Right lobe of liver (tissue), 6 donors: ENCODE data around the gene ATP13A1. TPM values are rescaled to one million over a fixed set of nuclear protein-coding genes. Genes with fewer than 3 reads are reported as not detected.
"Not testable (repeated sequence)": the region's sequence is repeated elsewhere in the genome, so short reads cannot be mapped to it uniquely, and the experiment has no call there.

Experiments used
- ATAC-seq, 4 donors: fragments of 200-7000 bp; cut with Tn5 transposase; one replicate each; pipeline ENCODE4 v1.9.1; 2020; ENCODE audit warnings: mild to moderate bottlenecking in 4 of 4, moderate library complexity in 4 of 4
- DNase-seq, 3 donors: peaks; one replicate each; pipeline ENCODE4 v3.0.0-alpha.2; 2020
- H3K27ac ChIP-seq, 3 donors: fragments of 200-600 bp; one replicate each; pipeline ENCODE4 v1.8.0; 2022
- H3K27me3 ChIP-seq, 2 donors: fragments of 200-600 bp; one replicate each; pipeline ENCODE4 v1.8.0; 2022
- H3K36me3 ChIP-seq, 4 donors: fragments of 200-600 bp; sonication (generic) in 1 of 4; one replicate each; pipeline versions ENCODE4 v1.5.1 to v1.8.0; 2017 to 2022; ENCODE audit warnings: control low read depth in 1 of 4
- H3K4me1 ChIP-seq, 4 donors: fragments of 200-600 bp; sonication (generic) in 1 of 4; one replicate each; pipeline versions ENCODE4 v1.5.1 to v1.8.0; 2017 to 2022; ENCODE audit warnings: control low read depth in 1 of 4
- H3K4me3 ChIP-seq, 3 donors: fragments of 200-600 bp; one replicate each; pipeline ENCODE4 v1.8.0; 2022
- H3K9me3 ChIP-seq, 4 donors: fragments of 200-600 bp; sonication (generic) in 1 of 4; one replicate each; pipeline versions ENCODE4 v1.5.1 to v1.8.0; 2017 to 2022; ENCODE audit warnings: control low read depth in 1 of 4
- POLR2A ChIP-seq: fragments of 450-650 bp; IDR thresholded peaks from one replicate; pipeline ENCODE4 v1.6.1; 2017; ENCODE audit warnings: antibody characterized with exemption, mild to moderate bottlenecking
- WGBS: methylation state at CpG from one replicate; pipeline ENCODE4 v1.1.6; 2018; ENCODE audit warnings: low coverage, low lambda C conversion rate; ENCODE audit not compliant: insufficient coverage; ENCODE audit errors: missing lambda C conversion rate; 5-methylcytosine and 5-hydroxymethylcytosine counted together
- intact Hi-C, 2 donors: fragments of 100-400 bp; cut with DNase I; formaldehyde crosslinking; loops; one replicate each; pipeline versions ENCODE4 v1.11.2 to v1.14.1; 2022
- total RNA-seq, 6 experiments: library from RNA; depleted of rRNA in 2 of 6; stranded (reverse); fragments of >200 nt in 2 of 6; fragmentation: NEBNext Ultra II Directional in 3 of 6; extraction: Animal tissue kit (Norgen Biotek cat#: 25700) in 3 of 6; gene quantifications; one replicate each; pipeline versions ENCODE4 v1.1.0 to v1.2.4, GENCODE V29; 2016 to 2023
- TF ChIP-seq, protein P1 (sequence below), 4 donors: fragments of 200-600 bp in 3 of 4; fragments of 450-650 bp in 1 of 4; IDR thresholded peaks; one replicate each; pipeline versions ENCODE4 v1.5.1 to v1.8.0; 2016 to 2022; ENCODE audit warnings: antibody characterized with exemption in 4 of 4, mild to moderate bottlenecking in 2 of 4
- donor health status: DM: no; HTN: yes; CAD: no.
- donor health status: DM: no; HTN: no; CAD: no.
- donor health status: DM: no; HTN: no; CAD: no.
- donor health status: DM: no; HTN: yes; CAD: no.
- donor health status: DM: no; HTN: yes; CAD: no.

Gene ATP13A1
- total RNA-seq, 6 experiments from 2014 or later = 26.3 to 159 (median 28.0) TPM

DNA sequence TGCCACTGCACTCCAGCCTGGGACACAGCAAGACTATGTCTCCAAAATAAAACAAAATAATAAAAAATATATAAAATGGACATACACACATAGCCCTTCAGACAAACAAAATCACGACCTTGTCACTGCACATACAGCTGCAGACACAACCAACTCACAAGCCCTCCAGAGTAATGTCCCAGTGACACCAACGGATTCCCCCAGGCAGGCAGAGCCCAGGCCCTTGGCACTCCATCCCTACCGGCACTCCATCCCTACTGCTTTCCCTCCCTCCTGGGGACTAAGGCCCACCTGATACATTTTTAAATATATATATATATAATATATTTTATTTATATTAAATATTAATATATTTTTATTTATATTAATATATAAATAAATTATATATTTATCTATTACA, 23.6 kb upstream of the ATP13A1 start:
- ATAC-seq (no peak), DNase-seq (no peak)
- no peak for TF ChIP-seq POLR2A
- TF ChIP-seq, protein P1, sequence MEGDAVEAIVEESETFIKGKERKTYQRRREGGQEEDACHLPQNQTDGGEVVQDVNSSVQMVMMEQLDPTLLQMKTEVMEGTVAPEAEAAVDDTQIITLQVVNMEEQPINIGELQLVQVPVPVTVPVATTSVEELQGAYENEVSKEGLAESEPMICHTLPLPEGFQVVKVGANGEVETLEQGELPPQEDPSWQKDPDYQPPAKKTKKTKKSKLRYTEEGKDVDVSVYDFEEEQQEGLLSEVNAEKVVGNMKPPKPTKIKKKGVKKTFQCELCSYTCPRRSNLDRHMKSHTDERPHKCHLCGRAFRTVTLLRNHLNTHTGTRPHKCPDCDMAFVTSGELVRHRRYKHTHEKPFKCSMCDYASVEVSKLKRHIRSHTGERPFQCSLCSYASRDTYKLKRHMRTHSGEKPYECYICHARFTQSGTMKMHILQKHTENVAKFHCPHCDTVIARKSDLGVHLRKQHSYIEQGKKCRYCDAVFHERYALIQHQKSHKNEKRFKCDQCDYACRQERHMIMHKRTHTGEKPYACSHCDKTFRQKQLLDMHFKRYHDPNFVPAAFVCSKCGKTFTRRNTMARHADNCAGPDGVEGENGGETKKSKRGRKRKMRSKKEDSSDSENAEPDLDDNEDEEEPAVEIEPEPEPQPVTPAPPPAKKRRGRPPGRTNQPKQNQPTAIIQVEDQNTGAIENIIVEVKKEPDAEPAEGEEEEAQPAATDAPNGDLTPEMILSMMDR (IDR thresholded peaks at IDR 0.05) = no peak
- Histone ChIP-seq H3K9me3 (peaks cover 0 to 2% (median 0%) of the 10 kb centered on the region in 4 donors), H3K4me3 (no peak overlapping the region), H3K4me1 (no peaks in the 10 kb centered on the region), H3K27ac (no peak overlapping the region), H3K27me3 (no peaks in the 10 kb centered on the region), H3K36me3 (no peaks in the 10 kb centered on the region)
- 95% methylated on average over 3 of the region's 3 CpGs for WGBS
- intact Hi-C loops = no loop called here

DNA sequence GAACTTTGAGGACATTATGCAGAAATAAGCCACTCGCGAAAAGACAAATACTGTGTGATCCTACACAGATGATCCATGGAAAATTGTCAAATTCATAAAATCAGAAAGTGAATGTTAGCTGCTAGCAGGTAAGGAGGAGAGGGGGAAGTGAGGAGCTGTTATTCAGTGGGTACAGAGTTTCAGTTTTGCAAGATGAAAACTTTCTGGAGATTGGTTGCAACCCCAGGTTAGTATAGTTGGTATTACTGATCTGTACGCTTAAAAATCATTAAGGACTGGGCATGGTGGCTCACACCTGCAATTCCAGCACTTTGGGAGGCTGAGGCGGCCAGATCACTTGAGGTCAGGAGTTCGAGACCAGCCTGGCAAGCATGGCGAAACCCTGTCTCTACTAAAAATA, 23.1 kb upstream of the ATP13A1 start:
- intact Hi-C loops = no loop called here
- H3K27me3 ChIP-seq = no peaks in the 10 kb centered on the region
- WGBS = 100% methylated on average over 4 of the region's 6 CpGs
- H3K36me3 ChIP-seq = no peaks in the 10 kb centered on the region
- H3K4me1 ChIP-seq = no peaks in the 10 kb centered on the region
- ATAC-seq (no peak), DNase-seq (no peak)
- peaks cover 0 to 2% (median 0%) of the 10 kb centered on the region in 4 donors for H3K9me3 ChIP-seq
- H3K27ac ChIP-seq = no peak overlapping the region
- TF ChIP-seq, protein P1 (IDR thresholded peaks at IDR 0.05) = no peak
- TF ChIP-seq POLR2A = no peak
- no peak overlapping the region for H3K4me3 ChIP-seq

DNA sequence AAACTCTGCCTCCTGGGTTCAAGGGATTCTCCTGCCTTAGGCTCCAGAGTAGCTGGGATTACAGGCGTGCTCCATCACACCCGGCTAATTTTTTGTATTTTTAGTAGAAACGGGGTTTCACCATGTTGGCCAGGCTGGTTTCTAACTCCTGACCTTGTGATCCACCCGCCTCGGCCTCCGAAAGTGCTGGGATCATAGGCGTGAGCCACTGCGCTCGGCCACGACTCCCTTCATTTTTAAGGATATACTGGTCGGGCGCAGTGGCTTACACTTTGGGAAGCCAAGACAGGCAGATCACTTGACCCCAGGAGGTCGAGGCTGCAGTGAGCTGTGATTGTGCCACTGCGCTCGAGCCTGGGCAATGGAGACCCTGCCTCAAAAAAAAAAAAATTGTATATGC, 22.6 kb upstream of the ATP13A1 start:
- H3K27ac ChIP-seq, H3K4me3 ChIP-seq, ATAC-seq, DNase-seq, H3K27me3 ChIP-seq, intact Hi-C loops, H3K4me1 ChIP-seq, H3K9me3 ChIP-seq, H3K36me3 ChIP-seq: not testable (repeated sequence)
- over 99% methylated on average over 15 of the region's 15 CpGs for WGBS

DNA sequence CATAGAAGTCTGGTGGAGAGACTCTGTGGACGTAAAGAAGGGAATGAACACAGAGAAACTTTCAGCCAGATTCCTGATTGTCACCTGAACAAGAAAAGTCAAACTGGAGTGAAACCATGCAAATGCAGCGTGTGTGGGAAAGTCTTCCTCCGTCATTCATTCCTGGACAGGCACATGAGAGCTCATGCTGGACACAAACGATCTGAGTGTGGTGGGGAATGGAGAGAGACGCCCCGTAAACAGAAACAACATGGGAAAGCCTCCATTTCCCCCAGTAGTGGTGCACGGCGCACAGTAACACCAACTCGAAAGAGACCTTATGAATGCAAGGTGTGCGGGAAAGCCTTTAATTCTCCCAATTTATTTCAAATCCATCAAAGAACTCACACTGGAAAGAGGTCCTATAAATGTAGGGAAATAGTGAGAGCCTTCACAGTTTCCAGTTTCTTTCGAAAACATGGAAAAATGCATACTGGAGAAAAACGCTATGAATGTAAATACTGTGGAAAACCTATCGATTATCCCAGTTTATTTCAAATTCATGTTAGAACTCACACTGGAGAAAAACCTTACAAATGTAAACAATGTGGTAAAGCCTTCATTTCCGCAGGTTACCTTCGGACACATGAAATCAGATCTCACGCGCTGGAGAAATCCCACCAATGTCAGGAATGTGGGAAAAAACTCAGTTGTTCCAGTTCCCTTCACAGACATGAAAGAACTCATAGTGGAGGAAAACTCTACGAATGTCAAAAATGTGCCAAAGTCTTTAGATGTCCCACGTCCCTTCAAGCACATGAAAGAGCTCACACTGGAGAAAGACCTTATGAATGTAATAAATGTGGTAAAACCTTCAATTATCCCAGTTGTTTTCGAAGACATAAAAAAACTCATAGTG, 15.9 kb upstream of the ATP13A1 start:
- no peak for TF ChIP-seq POLR2A
- TF ChIP-seq, protein P1 (IDR thresholded peaks at IDR 0.05) = no peak
- Histone ChIP-seq H3K4me1 (no peaks in the 10 kb centered on the region), H3K9me3 (peaks cover 0 to 39% (median 14%) of the 10 kb centered on the region in 4 donors), H3K27ac (no peak overlapping the region), H3K27me3 (no peaks in the 10 kb centered on the region), H3K4me3 (no peak overlapping the region), H3K36me3 (peaks cover 0 to 36% (median 6%) of the 10 kb centered on the region in 4 donors)
- DNase-seq (no peak), ATAC-seq (no peak)
- intact Hi-C loops = no loop called here
- 94% methylated on average over 20 of the region's 20 CpGs for WGBS

DNA sequence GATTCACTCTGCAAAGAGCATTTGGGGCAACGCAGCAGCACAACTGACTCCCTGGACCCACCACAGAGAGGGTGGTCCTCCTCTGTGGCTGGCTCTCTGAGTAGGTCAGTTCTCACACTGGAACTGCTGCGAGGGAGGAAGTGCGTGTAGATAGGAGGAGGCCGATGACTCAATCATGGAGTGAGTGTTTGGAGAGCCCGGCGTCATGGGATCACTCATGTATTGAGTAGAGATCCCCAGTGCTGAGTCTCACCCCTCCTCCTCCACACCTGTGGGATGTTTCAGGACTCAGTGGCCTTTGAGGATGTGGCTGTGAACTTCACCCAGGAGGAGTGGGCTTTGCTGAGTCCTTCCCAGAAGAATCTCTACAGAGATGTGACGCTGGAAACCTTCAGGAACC, 14.1 kb upstream of the ATP13A1 start:
- Histone ChIP-seq H3K36me3 (peaks cover 0 to 36% (median 6%) of the 10 kb centered on the region in 4 donors), H3K9me3 (peaks cover 0 to 39% (median 13%) of the 10 kb centered on the region in 4 donors), H3K27me3 (no peaks in the 10 kb centered on the region), H3K4me3 (no peak overlapping the region), H3K4me1 (no peaks in the 10 kb centered on the region), H3K27ac (no peak overlapping the region)
- TF ChIP-seq POLR2A = no peak
- TF ChIP-seq, protein P1 (IDR thresholded peaks at IDR 0.05) = no peak
- DNase-seq = no peak
- 94% methylated on average over 5 of the region's 7 CpGs for WGBS
- intact Hi-C loops = no loop called here
- no peak for ATAC-seq
